Brain microvascular endothelial cell (primary cell): ENCODE results near the gene CALN1.

Experiments
- DNase-seq: peaks from one replicate; pipeline ENCODE4 v3.0.0-alpha.2; 2020
- H3K27ac ChIP-seq: fragments of 250-450 bp; sonication (Bioruptor Pico); 2 replicates; pipeline ENCODE4 v1.5.1; 2020; ENCODE audit warnings: mild to moderate bottlenecking, moderate library complexity
- H3K27me3 ChIP-seq: fragments of 250-450 bp; sonication (Bioruptor Pico); replicated peaks from 2 replicates; pipeline ENCODE4 v1.5.1; 2020; ENCODE audit warnings: mild to moderate bottlenecking
- H3K36me3 ChIP-seq: fragments of 250-450 bp; sonication (Bioruptor Pico); replicated peaks from 2 replicates; pipeline ENCODE4 v1.5.1; 2020; ENCODE audit warnings: mild to moderate bottlenecking
- H3K4me3 ChIP-seq: 2 replicates; pipeline ENCODE4 v1.5.1; 2011; ENCODE audit warnings: low read depth, mild to moderate bottlenecking, control low read depth, low read length, moderate library complexity
- CTCF ChIP-seq: IDR thresholded peaks from 2 replicates; pipeline ENCODE4 v1.5.1; 2011; ENCODE audit warnings: low read depth, mild to moderate bottlenecking, moderate library complexity, low read length, control low read depth, inconsistent platforms; ENCODE audit errors: missing control alignments
- in situ Hi-C: cut with HindIII; loops from 2 replicates; pipeline ENCODE4 v1.10.0; 2017; ENCODE audit warnings: low sequenced_read_pairs, low pct_ligation_motif_present

CALN1 gene

GRCh38 chr7:72048420-72048819, 363.7 kb downstream of the CALN1 start:
- Histone ChIP-seq H3K4me3 (no peak overlapping the region), H3K27me3 (no peaks in the 10 kb centered on the region), H3K27ac (no peak overlapping the region), H3K36me3 (no peaks in the 10 kb centered on the region)
- in situ Hi-C loops: no loop called here
- no peak for TF ChIP-seq CTCF
- DNase-seq: no peak

DNA sequence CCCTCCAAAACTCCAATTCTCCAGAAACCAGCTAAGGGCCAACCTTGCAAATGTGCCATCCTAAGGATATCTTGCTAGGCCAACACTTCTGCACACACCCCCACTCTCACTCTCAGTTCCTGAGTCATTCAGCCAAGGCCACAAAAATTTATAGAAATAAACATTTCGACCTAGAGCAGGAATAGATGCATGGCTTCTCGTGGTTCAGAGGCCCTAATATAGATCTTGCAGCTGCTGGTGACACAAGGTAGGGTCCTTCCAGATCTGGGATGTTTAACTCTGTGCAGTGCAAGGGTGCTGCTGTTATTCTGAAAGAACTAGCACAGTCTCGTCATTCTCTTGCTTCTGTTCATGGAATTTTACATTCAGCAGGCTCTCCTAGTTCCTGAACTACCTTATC, 369.3 kb downstream of the CALN1 start:
- TF ChIP-seq CTCF: no peak
- Histone ChIP-seq H3K4me3 (no peak overlapping the region), H3K27ac (no peak overlapping the region), H3K27me3 (no peaks in the 10 kb centered on the region), H3K36me3 (no peaks in the 10 kb centered on the region)
- DNase-seq: no peak
- in situ Hi-C loops: no loop called here

- H3K27ac ChIP-seq: no peak overlapping the region
- H3K4me3 ChIP-seq: no peak overlapping the region
- no peak for TF ChIP-seq CTCF
- DNase-seq: no peak
- H3K27me3 ChIP-seq: no peaks in the 10 kb centered on the region
- no peaks in the 10 kb centered on the region for H3K36me3 ChIP-seq
- in situ Hi-C loops: no loop called here
Measured at GRCh38 chr7:72040641-72041040, 371.5 kb downstream of the CALN1 start.

DNA sequence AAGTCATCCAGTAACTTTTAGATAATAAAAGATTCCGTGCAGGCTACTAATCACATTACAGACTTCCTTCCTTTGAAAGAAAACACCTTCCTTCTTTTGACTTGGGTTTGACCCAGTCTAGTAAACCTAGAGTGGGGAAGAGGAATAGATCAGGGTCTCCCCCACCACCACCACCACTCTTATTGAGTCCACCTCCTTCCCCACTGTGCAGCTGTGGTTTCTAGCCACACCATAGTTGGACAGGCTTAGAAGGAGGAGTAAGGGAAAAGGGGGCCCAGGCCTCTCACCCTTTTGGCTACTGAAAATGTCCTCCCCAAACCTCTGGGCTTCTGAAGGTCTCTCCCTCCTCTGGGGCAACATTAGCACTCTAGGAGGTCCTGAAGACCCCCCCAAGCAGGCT, 372.7 kb downstream of the CALN1 start:
- in situ Hi-C loops: no loop called here
- Histone ChIP-seq H3K27ac (no peak overlapping the region), H3K27me3 (no peaks in the 10 kb centered on the region), H3K4me3 (no peak overlapping the region), H3K36me3 (no peaks in the 10 kb centered on the region)
- DNase-seq: no peak
- TF ChIP-seq CTCF: no peak

DNA sequence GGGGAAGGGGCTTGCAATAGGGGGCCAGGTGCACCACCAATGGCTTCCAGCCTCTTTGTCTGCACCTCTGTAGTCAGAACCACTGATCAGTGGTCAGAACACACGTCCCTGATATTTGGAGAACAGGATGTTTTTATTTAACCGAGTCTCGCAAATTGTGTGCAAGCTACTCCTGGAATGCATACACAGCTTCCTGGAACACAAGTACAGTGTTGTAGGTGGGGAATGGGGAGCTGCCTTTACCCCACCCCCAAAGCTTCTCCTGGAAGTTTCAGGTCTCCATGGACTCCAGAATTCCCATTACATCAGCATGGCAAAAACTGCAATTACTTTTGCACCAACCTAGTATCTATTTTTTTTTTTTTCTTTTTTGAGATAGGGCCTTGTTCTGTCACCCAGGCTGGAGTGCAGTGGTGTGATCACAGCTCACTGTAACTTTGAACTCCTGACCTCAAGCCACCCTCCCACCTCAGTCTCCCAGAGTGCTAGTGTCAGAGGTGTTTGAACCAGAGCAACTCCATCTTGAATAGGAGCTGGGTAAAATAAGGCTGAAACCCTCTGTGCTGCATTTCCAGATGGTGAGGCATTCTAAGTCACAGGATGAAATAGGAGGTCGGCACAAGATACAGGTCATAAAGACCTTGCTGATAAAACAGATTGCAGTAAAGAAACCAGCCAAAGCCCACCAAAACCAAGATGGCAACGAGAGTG, 374.0 kb downstream of the CALN1 start:
- H3K4me3 ChIP-seq: no peak overlapping the region
- no peak overlapping the region for H3K27ac ChIP-seq
- H3K27me3 ChIP-seq: no peaks in the 10 kb centered on the region
- in situ Hi-C loops: no loop called here
- TF ChIP-seq CTCF: no peak
- H3K36me3 ChIP-seq: no peaks in the 10 kb centered on the region
- DNase-seq: no peak

DNA sequence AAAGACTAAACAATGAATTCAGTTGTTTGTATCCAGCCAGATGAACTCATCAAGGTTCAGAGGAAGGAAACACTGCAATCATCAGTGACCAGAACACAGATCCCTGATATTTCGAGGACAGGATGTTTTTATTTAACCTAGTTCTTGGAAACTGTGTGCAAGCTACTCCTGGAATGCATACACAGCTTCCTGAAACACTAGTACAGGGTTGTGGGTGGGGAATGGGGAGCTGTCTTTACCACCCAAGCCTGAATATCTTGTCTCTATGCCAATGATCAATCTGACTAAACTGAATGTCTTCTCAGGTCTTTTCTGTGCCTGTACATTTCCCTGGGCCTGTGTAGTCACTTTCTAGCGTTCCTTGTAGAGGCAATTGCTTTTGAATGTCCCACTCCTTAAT, 374.6 kb downstream of the CALN1 start:
- H3K27ac ChIP-seq: no peak overlapping the region
- H3K36me3 ChIP-seq: no peaks in the 10 kb centered on the region
- H3K27me3 ChIP-seq: no peaks in the 10 kb centered on the region
- H3K4me3 ChIP-seq: no peak overlapping the region
- no peak for DNase-seq
- TF ChIP-seq CTCF: no peak
- in situ Hi-C loops: no loop called here
